Measurements from ENCODE around the gene MICAL2.

The MICAL2 gene

GRCh38 chr11:12196308-12196707, 85.9 kb downstream of the MICAL2 start:
- DNase-seq = no peak

- DNase-seq = no peak
Observed at GRCh38 chr11:12196872-12197271, 86.5 kb downstream of the MICAL2 start.

- no peak for DNase-seq
Observed at GRCh38 chr11:12198251-12199222, 88.1 kb downstream of the MICAL2 start.

GRCh38 chr11:12199231-12199948, 89.0 kb downstream of the MICAL2 start:
- no peak for DNase-seq

- no peak for DNase-seq
Observed at GRCh38 chr11:12200279-12200990, 90.0 kb downstream of the MICAL2 start.

- no peak for DNase-seq
Observed at GRCh38 chr11:12200991-12201985, 90.9 kb downstream of the MICAL2 start.

GRCh38 chr11:12202661-12203310, 92.4 kb downstream of the MICAL2 start:
- DNase-seq = no peak

- DNase-seq = no peak
Observed at GRCh38 chr11:12204506-12204905, 94.1 kb downstream of the MICAL2 start.

GRCh38 chr11:12205330-12205729, 94.9 kb downstream of the MICAL2 start:
- no peak for DNase-seq

GRCh38 chr11:12206529-12206928, 96.1 kb downstream of the MICAL2 start:
- DNase-seq = no peak

- DNase-seq = peak; percentile 29
Observed at GRCh38 chr11:12207384-12208150, 97.2 kb downstream of the MICAL2 start.

- DNase-seq = no peak
Observed at GRCh38 chr11:12209096-12209495, 98.7 kb downstream of the MICAL2 start.

- DNase-seq = no peak
Observed at GRCh38 chr11:12210200-12210599, 99.8 kb downstream of the MICAL2 start.

GRCh38 chr11:12211331-12212065, 101.1 kb downstream of the MICAL2 start:
- DNase-seq = no peak

GRCh38 chr11:12212174-12212820, 101.9 kb downstream of the MICAL2 start:
- DNase-seq = no peak

GRCh38 chr11:12212821-12213185, 102.4 kb downstream of the MICAL2 start:
- DNase-seq = no peak

GRCh38 chr11:12213883-12214282, 103.5 kb downstream of the MICAL2 start:
- DNase-seq = no peak

GRCh38 chr11:12214751-12215150, 104.4 kb downstream of the MICAL2 start:
- DNase-seq = no peak

- no peak for DNase-seq
Observed at GRCh38 chr11:12215181-12215593, 104.8 kb downstream of the MICAL2 start.

Data from stimulated activated CD4-positive, alpha-beta T cell treated with anti-CD3 and anti-CD28 coated beads, Interleukin-4, amount 100 ng/mL, for 1 hour (primary cell).